Skeletal muscle tissue (tissue), 4 donors: Measurements from ENCODE around the gene TRIM69. TPM values are rescaled to one million over a fixed set of nuclear protein-coding genes. Genes with fewer than 3 reads are reported as not detected.
A peak's percentile ranks its signal among the peaks of the same experiment; 100 is the strongest.
"Not testable (repeated sequence)": the region's sequence is repeated elsewhere in the genome, so short reads cannot be mapped to it uniquely, and the experiment has no call there.

Source experiments
- H3K27ac ChIP-seq: one replicate; pipeline ENCODE4 v1.7.0; 2013; ENCODE audit warnings: mild to moderate bottlenecking, low read depth, low read length, inconsistent platforms
- H3K27me3 ChIP-seq, 3 donors: one replicate each; pipeline ENCODE4 v1.7.0; 2013; ENCODE audit warnings: low read length in 3 of 3; ENCODE audit not compliant: control insufficient read depth in 3 of 3, insufficient read depth in 3 of 3
- H3K36me3 ChIP-seq, 3 donors: one replicate each; pipeline ENCODE4 v1.7.0; 2013; ENCODE audit warnings: low read length in 3 of 3; ENCODE audit not compliant: control insufficient read depth in 3 of 3, insufficient read depth in 3 of 3
- H3K4me1 ChIP-seq, 3 donors: one replicate each; pipeline ENCODE4 v1.7.0; 2013; ENCODE audit warnings: low read length in 3 of 3, mild to moderate bottlenecking in 3 of 3; ENCODE audit not compliant: control insufficient read depth in 3 of 3, insufficient read depth in 3 of 3
- H3K4me3 ChIP-seq, 3 donors: one replicate each; pipeline ENCODE4 v1.7.0; 2013; ENCODE audit warnings: low read length in 3 of 3
- H3K9ac ChIP-seq, 3 donors: one replicate each; pipeline ENCODE4 v1.7.0; 2013; ENCODE audit warnings: low read length in 3 of 3, mild to moderate bottlenecking in 3 of 3, moderate library complexity in 2 of 3, low read depth in 1 of 3
- H3K9me3 ChIP-seq, 3 donors: one replicate each; pipeline ENCODE4 v1.7.0; 2013; ENCODE audit warnings: low read length in 3 of 3; ENCODE audit not compliant: control insufficient read depth in 3 of 3
- total RNA-seq: library from RNA; depleted of rRNA; stranded (reverse); fragments of >200 nt; gene quantifications from one replicate; pipeline ENCODE4 v1.2.3, GENCODE V29; 2014
- donor health status: Osteomylitis.

Gene TRIM69
- total RNA-seq, 1 donor from 2014 or later = 16.7 TPM

GRCh38 chr15:44715797-44716334 lies 20.5 kb upstream of the TRIM69 start:
- Histone ChIP-seq H3K27me3 (no peaks in the 10 kb centered on the region), H3K36me3 (peaks cover 26 to 42% (median 33%) of the 10 kb centered on the region in 3 donors), H3K27ac (no peak overlapping the region), H3K4me3 (no peak overlapping the region), H3K9me3 (no peaks in the 10 kb centered on the region), H3K4me1 (peaks cover 3 to 21% (median 8%) of the 10 kb centered on the region in 3 donors), H3K9ac (no peak overlapping the region)

- H3K27ac ChIP-seq = no peak overlapping the region
Observed at GRCh38 chr15:44716983-44717602, 19.2 kb upstream of the TRIM69 start.

GRCh38 chr15:44718180-44718926 lies 18.0 kb upstream of the TRIM69 start:
- no peaks in the 10 kb centered on the region for H3K9me3 ChIP-seq
- H3K4me3 ChIP-seq = no peak overlapping the region
- H3K36me3 ChIP-seq = peaks cover 26 to 42% (median 33%) of the 10 kb centered on the region in 3 donors
- H3K4me1 ChIP-seq = peaks cover 0 to 21% (median 8%) of the 10 kb centered on the region in 3 donors
- H3K27ac ChIP-seq = no peak overlapping the region
- no peak overlapping the region for H3K9ac ChIP-seq
- H3K27me3 ChIP-seq = no peaks in the 10 kb centered on the region

More at GRCh38 chr15:44716983-44717602, 19.2 kb upstream of the TRIM69 start:
- H3K4me3 ChIP-seq = no peak overlapping the region
- H3K4me1 ChIP-seq = peaks cover 3 to 21% (median 8%) of the 10 kb centered on the region in 3 donors
- peaks cover 26 to 42% (median 33%) of the 10 kb centered on the region in 3 donors for H3K36me3 ChIP-seq
- no peaks in the 10 kb centered on the region for H3K9me3 ChIP-seq
- H3K27me3 ChIP-seq = no peaks in the 10 kb centered on the region
- no peak overlapping the region for H3K9ac ChIP-seq

GRCh38 chr15:44718927-44719292 lies 17.4 kb upstream of the TRIM69 start:
- Histone ChIP-seq H3K9me3 (no peaks in the 10 kb centered on the region), H3K4me3 (no peak overlapping the region), H3K27ac (no peak overlapping the region), H3K9ac (no peak overlapping the region), H3K4me1 (peaks cover 0 to 17% (median 8%) of the 10 kb centered on the region in 3 donors), H3K27me3 (no peaks in the 10 kb centered on the region), H3K36me3 (peaks cover 26 to 42% (median 33%) of the 10 kb centered on the region in 3 donors)

- Histone ChIP-seq H3K9me3 (no peaks in the 10 kb centered on the region), H3K27me3 (no peaks in the 10 kb centered on the region), H3K4me3 (no peak overlapping the region), H3K27ac (no peak overlapping the region), H3K4me1 (peaks cover 0 to 14% (median 8%) of the 10 kb centered on the region in 3 donors), H3K9ac (no peak overlapping the region), H3K36me3 (peaks cover 26 to 42% (median 33%) of the 10 kb centered on the region in 3 donors)
Observed at GRCh38 chr15:44719293-44719999, 16.9 kb upstream of the TRIM69 start.

GRCh38 chr15:44720000-44720435 lies 16.3 kb upstream of the TRIM69 start:
- H3K9ac ChIP-seq, H3K9me3 ChIP-seq, H3K27me3 ChIP-seq, H3K27ac ChIP-seq, H3K4me3 ChIP-seq: not testable (repeated sequence)
- Histone ChIP-seq H3K36me3 (peaks cover 26 to 41% (median 33%) of the 10 kb centered on the region in 3 donors), H3K4me1 (peaks cover 0 to 13% (median 8%) of the 10 kb centered on the region in 3 donors)

GRCh38 chr15:44720460-44721176 lies 15.7 kb upstream of the TRIM69 start:
- H3K9me3 ChIP-seq = no peaks in the 10 kb centered on the region
- no peak overlapping the region for H3K4me3 ChIP-seq
- no peak overlapping the region for H3K9ac ChIP-seq
- no peaks in the 10 kb centered on the region for H3K27me3 ChIP-seq
- peaks cover 0 to 11% (median 7%) of the 10 kb centered on the region in 3 donors for H3K4me1 ChIP-seq
- no peak overlapping the region for H3K27ac ChIP-seq
- H3K36me3 ChIP-seq = peaks cover 24 to 35% (median 29%) of the 10 kb centered on the region in 3 donors

GRCh38 chr15:44722011-44722410 lies 14.3 kb upstream of the TRIM69 start:
- H3K9ac ChIP-seq = no peak overlapping the region
- H3K9me3 ChIP-seq = no peaks in the 10 kb centered on the region
- no peak overlapping the region for H3K27ac ChIP-seq
- peaks cover 4 to 11% (median 9%) of the 10 kb centered on the region in 3 donors for H3K4me1 ChIP-seq
- H3K4me3 ChIP-seq = no peak overlapping the region
- no peaks in the 10 kb centered on the region for H3K27me3 ChIP-seq
- H3K36me3 ChIP-seq = peaks cover 11 to 21% (median 16%) of the 10 kb centered on the region in 3 donors

- H3K36me3 ChIP-seq = no peaks in the 10 kb centered on the region
- H3K4me3 ChIP-seq = peak overlapping the region in 1 of 3 donors; percentile 65
- H3K27ac ChIP-seq = peak overlapping the region; percentile 98
- no peaks in the 10 kb centered on the region for H3K9me3 ChIP-seq
- peak overlapping the region in 2 of 3 donors; percentile 20 to 47 for H3K9ac ChIP-seq
- H3K27me3 ChIP-seq = no peaks in the 10 kb centered on the region
- H3K4me1 ChIP-seq = peaks cover 10 to 33% (median 23%) of the 10 kb centered on the region in 3 donors
Observed at GRCh38 chr15:44726136-44726535, 10.2 kb upstream of the TRIM69 start.
